ENCODE data around the gene PPP3CB.
A peak's percentile ranks its signal among the peaks of the same experiment; 100 is the strongest.
"Not testable (repeated sequence)": the region's sequence is repeated elsewhere in the genome, so short reads cannot be mapped to it uniquely, and the experiment has no call there.

PPP3CB gene

DNA sequence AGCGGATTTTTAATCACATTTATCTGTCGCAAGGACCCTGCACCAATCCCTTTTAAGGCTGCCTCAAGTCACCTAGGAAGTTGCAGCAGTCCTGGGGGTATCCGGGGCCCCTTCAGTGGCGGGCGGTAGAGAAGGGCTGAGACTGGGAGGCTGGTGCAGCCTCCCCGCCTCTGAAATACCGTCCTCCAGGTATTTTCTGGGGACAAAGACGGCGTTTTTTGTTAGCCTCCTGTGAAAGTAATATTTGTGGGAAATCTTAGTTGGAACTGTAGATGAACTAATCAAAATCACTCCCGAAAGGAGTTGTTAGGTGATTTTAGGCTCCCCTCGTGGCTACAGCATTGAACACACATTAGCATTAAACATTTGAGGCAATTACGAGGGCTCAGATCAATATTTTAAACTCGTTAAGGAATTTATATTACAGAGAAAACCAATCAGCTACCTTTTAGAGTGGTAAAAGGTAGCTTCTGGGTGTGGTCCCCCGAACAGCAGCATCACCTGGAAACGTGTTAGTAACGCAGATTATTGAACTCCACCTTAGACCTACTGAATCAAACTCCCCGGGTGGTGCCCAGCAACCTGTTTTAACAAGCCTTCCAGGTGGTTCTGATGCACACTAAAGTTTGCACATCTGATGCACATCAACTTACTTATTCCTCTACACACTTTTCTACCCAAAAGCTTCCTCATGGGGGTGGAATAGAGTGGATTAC lies 81.4 kb downstream of the PPP3CB start:
- DNase-seq (ENCODE audit: low spot score), result peak; percentile 0

GRCh38 chr10:73413528-73414229 lies 82.1 kb downstream of the PPP3CB start, which contains the start of gene ANXA7:
ANXA7 (minus strand) TSS chr10:73414058; CDS start chr10:73400856, 13,202 bp downstream.
- DNase-seq (ENCODE audit: low spot score), result peak; percentile 91

DNA sequence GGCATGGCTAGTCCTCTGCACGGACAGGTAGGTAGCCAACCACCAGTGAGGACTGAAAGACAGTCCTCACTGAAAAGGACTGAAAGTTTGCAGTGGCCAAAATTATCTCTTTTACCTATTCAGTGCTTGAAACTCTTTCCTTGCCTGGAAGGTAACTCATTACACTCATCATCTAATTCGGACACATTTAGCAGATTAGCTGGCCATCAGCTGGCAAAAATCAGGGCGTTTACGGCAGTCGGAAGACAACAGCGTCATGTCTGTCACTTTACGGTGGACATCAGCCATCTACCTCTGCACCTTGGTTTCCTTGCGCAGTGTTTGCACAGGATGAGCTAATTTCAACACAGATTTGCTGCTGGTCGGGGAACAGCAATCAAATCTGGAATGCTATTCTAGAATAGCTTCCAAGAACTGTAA lies 82.7 kb downstream of the PPP3CB start:
- DNase-seq (ENCODE audit: low spot score), result peak; percentile 9

GRCh38 chr10:73410897-73411296 lies 84.9 kb downstream of the PPP3CB start:
- DNase-seq (ENCODE audit: low spot score), result no peak

GRCh38 chr10:73408978-73409521 lies 86.8 kb downstream of the PPP3CB start:
- DNase-seq (ENCODE audit: low spot score), result no peak

DNA sequence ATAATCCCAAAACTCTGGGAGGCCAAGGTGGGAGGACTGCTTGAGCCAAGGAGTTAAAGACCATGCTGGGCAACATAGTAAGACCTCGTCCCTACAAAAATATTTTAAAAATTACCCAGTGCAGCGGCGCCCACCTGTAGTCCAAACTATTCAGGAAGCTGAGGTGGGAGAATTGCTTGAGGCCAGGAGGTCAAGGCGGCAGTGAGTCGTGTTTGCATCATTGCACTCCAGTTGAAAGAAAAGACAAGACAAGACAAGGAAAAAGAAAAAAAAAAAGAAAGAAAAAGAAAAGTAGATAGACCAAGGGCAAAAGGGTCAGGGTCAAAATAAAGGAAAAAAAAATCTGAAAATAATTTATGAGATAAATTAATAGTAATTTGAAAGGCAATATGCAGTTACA lies 87.8 kb downstream of the PPP3CB start:
- no peak for DNase-seq (ENCODE audit: low spot score)

- no peak for DNase-seq (ENCODE audit: low spot score)
These were observed 88.3 kb downstream of the PPP3CB start for GRCh38 chr10:73407495-73407894.

DNA sequence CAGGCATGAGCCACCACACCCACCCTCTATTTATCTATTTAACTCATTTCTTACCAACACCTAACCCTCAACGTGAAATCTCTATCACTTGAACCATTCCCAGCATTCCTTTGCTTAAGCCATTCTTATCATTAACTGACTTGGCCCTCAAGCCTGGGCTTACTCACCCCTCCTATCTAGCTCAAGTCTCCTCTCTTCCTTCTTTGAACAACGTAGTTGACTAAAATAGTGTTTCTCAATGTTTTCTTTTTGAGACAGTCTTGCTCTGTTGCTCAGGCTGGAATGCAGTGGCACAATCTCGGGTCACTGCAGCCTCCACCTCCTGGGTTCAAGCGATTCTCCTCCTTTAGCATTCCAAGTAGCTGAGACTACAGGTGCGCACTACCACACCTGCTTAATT lies 89.0 kb downstream of the PPP3CB start:
- no peak for DNase-seq (ENCODE audit: low spot score)

GRCh38 chr10:73405556-73405955 lies 90.3 kb downstream of the PPP3CB start:
- no peak for DNase-seq (ENCODE audit: low spot score)

DNA sequence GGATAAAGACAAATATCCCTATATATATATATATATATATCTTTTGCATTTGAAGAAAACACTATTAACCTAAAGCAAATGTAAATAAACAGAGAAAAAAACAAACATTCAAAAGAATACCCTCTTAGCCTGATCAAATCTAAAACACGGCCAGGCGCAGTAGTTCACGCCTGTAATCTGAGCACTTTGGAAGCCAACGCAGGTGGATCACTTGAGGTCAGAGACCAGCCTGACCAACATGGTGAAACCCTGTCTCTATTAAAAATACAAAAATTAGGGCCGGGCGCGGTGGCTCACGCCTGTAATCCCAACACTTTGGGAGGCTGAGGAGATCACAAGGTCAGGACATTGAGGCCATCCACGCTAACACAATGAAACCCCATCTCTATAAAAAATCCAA lies 91.1 kb downstream of the PPP3CB start:
- DNase-seq (ENCODE audit: low spot score), result no peak

- DNase-seq (ENCODE audit: low spot score), result no peak
These were observed 94.2 kb downstream of the PPP3CB start for GRCh38 chr10:73401636-73402035.

- no peak for DNase-seq (ENCODE audit: low spot score)
These were observed 96.8 kb downstream of the PPP3CB start for GRCh38 chr10:73399063-73399462.

DNA sequence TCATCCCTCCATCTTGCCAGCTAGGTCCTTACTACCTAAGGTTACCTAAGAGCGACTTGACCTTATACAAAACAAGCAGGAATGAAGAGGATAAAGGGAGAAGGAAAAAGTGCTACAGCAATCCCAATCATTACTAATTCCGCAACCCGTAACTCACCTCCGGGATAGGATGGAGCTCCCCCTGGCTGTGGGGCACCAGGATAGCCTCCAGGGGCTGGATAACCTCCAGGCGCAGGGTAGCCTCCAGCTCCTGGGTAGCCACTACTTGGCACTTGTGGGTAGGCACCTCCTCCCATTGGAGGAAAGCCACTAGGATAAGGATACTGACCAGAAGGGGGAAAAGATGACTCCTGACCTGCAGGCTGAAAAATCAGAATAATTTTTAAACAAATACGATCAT lies 97.8 kb downstream of the PPP3CB start:
- DNase-seq (ENCODE audit: low spot score), result no peak

GRCh38 chr10:73394325-73394724 lies 101.5 kb downstream of the PPP3CB start:
- DNase-seq (ENCODE audit: low spot score), result not testable (repeated sequence)

- no peak for DNase-seq (ENCODE audit: low spot score)
These were observed 107.6 kb downstream of the PPP3CB start for GRCh38 chr10:73388228-73388627.

DNA sequence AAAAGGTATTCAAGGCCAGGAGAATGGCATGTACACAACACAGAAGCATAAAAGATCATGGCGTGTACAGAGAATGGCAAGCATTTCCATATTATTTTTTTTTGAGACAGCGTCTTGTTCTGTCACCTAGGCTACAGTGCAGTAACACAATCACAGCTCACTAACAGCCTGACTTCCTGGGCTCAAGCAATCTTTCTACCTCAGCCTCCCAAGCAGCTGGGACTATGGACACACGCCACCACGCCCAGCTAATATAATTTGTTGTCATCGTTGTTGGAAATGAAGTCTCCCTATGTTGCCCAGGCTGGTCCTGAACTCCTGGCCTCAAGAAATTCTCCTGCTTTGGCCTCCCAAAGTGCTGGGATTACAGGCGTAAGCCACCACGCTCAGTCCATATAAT lies 109.2 kb downstream of the PPP3CB start:
- DNase-seq (ENCODE audit: low spot score), result no peak
